ENCODE results near the gene C1orf52.

The C1orf52 gene

GRCh38 chr1:85259118-85259911 is at the start of gene C1orf52:
Gene C1orf52 (minus strand): TSS chr1:85259662. CDS start chr1:85259633, 29 bp downstream.
- peak; percentile 95 to 96 for DNase-seq

GRCh38 chr1:85308833-85309350 is 49.4 kb upstream of the C1orf52 start:
- DNase-seq, result no peak

GRCh38 chr1:85307987-85308832 is 48.7 kb upstream of the C1orf52 start:
- DNase-seq, result peak; percentile 45 to 61

GRCh38 chr1:85306236-85306635 is 46.8 kb upstream of the C1orf52 start:
- no peak for DNase-seq

- DNase-seq, result no peak
Measured at GRCh38 chr1:85303440-85304162, 44.1 kb upstream of the C1orf52 start.

GRCh38 chr1:85300140-85300539 is 40.7 kb upstream of the C1orf52 start:
- no peak for DNase-seq

- DNase-seq, result peak; percentile 45 to 62
Measured at GRCh38 chr1:85297855-85298629, 38.6 kb upstream of the C1orf52 start.

- DNase-seq, result no peak
Measured at GRCh38 chr1:85297538-85297854, 38.0 kb upstream of the C1orf52 start.

GRCh38 chr1:85296980-85297379 is 37.5 kb upstream of the C1orf52 start:
- no peak for DNase-seq

- no peak for DNase-seq
Measured at GRCh38 chr1:85295654-85296053, 36.2 kb upstream of the C1orf52 start.

- DNase-seq, result no peak
Measured at GRCh38 chr1:85295006-85295431, 35.6 kb upstream of the C1orf52 start.

- DNase-seq, result no peak
Measured at GRCh38 chr1:85290826-85291225, 31.4 kb upstream of the C1orf52 start.

GRCh38 chr1:85289848-85290335 is 30.4 kb upstream of the C1orf52 start:
- DNase-seq, result no peak

GRCh38 chr1:85289207-85289847 is 29.9 kb upstream of the C1orf52 start:
- no peak for DNase-seq

GRCh38 chr1:85284202-85284601 is 24.7 kb upstream of the C1orf52 start:
- no peak for DNase-seq

GRCh38 chr1:85283475-85284199 is 24.2 kb upstream of the C1orf52 start:
- DNase-seq, result no peak

- no peak for DNase-seq
Measured at GRCh38 chr1:85282424-85282823, 23.0 kb upstream of the C1orf52 start.

- DNase-seq, result no peak
Measured at GRCh38 chr1:85280636-85281035, 21.2 kb upstream of the C1orf52 start.

- no peak for DNase-seq
Measured at GRCh38 chr1:85279458-85280080, 20.1 kb upstream of the C1orf52 start.

GRCh38 chr1:85278853-85279314 is 19.4 kb upstream of the C1orf52 start:
- peak; percentile 38 to 53 for DNase-seq

Data from CD4-positive, alpha-beta T cell treated with Interferon alpha-2 for 1 hour (primary cell).